Brain microvascular endothelial cell (primary cell): ENCODE data around the gene RPS15.

ENCODE experiments used
- DNase-seq: peaks from one replicate; pipeline ENCODE4 v3.0.0-alpha.2; 2020
- H3K27ac ChIP-seq: fragments of 250-450 bp; sonication (Bioruptor Pico); 2 replicates; pipeline ENCODE4 v1.5.1; 2020; ENCODE audit warnings: mild to moderate bottlenecking, moderate library complexity
- H3K27me3 ChIP-seq: fragments of 250-450 bp; sonication (Bioruptor Pico); replicated peaks from 2 replicates; pipeline ENCODE4 v1.5.1; 2020; ENCODE audit warnings: mild to moderate bottlenecking
- H3K36me3 ChIP-seq: fragments of 250-450 bp; sonication (Bioruptor Pico); replicated peaks from 2 replicates; pipeline ENCODE4 v1.5.1; 2020; ENCODE audit warnings: mild to moderate bottlenecking
- H3K4me3 ChIP-seq: 2 replicates; pipeline ENCODE4 v1.5.1; 2011; ENCODE audit warnings: low read depth, mild to moderate bottlenecking, control low read depth, low read length, moderate library complexity
- CTCF ChIP-seq: IDR thresholded peaks from 2 replicates; pipeline ENCODE4 v1.5.1; 2011; ENCODE audit warnings: low read depth, mild to moderate bottlenecking, moderate library complexity, low read length, control low read depth, inconsistent platforms; ENCODE audit errors: missing control alignments
- in situ Hi-C: cut with HindIII; loops from 2 replicates; pipeline ENCODE4 v1.10.0; 2017; ENCODE audit warnings: low sequenced_read_pairs, low pct_ligation_motif_present

The RPS15 gene

GRCh38 chr19:1468274-1468820 is 30.2 kb downstream of the RPS15 start:
- DNase-seq: no peak
- Histone ChIP-seq H3K27me3 (peaks cover 66% of the 10 kb centered on the region), H3K27ac (no peak overlapping the region)

DNA sequence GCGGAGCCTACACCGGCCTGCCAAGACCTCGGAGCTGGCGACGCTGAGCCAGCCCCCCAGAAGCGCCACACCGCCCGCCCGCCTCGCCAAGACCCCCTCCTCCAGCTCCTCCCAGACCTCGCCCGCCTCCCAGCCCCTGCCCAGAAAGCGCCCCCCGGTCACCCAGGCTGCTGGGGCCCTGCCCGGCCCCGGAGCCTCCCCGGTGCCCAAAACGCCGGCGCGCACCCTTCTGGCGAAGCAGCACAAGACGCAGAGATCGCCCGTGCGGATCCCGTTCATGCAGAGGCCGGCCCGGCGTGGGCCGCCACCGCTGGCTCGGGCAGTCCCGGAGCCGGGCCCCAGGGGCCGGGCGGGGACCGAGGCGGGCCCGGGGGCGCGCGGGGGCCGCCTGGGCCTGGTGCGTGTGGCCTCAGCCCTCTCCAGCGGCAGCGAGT is 30.6 kb downstream of the RPS15 start:
- no peak for TF ChIP-seq CTCF
- Histone ChIP-seq H3K27ac (no peak overlapping the region), H3K36me3 (no peaks in the 10 kb centered on the region), H3K27me3 (peaks cover 66% of the 10 kb centered on the region), H3K4me3 (no peak overlapping the region)
- in situ Hi-C loops: no loop called here
- no peak for DNase-seq

More at GRCh38 chr19:1468274-1468820, 30.2 kb downstream of the RPS15 start:
- in situ Hi-C loops: no loop called here
- Histone ChIP-seq H3K36me3 (no peaks in the 10 kb centered on the region), H3K4me3 (no peak overlapping the region)
- TF ChIP-seq CTCF: no peak

GRCh38 chr19:1469255-1470054 is 31.3 kb downstream of the RPS15 start:
- Histone ChIP-seq H3K27me3 (peaks cover 66% of the 10 kb centered on the region), H3K27ac (no peak overlapping the region), H3K4me3 (no peak overlapping the region), H3K36me3 (no peaks in the 10 kb centered on the region)
- TF ChIP-seq CTCF: no peak
- DNase-seq: no peak
- in situ Hi-C loops: loop anchor here (5.0 kb wide), 1 partner anchor 187 kb away; no protein-coding TSS in a partner anchor

GRCh38 chr19:1470055-1470304 is 31.8 kb downstream of the RPS15 start:
- no peak overlapping the region for H3K27ac ChIP-seq
- no peak for DNase-seq
- H3K36me3 ChIP-seq: no peaks in the 10 kb centered on the region
- peaks cover 66% of the 10 kb centered on the region for H3K27me3 ChIP-seq
- no peak for TF ChIP-seq CTCF
- no peak overlapping the region for H3K4me3 ChIP-seq
- in situ Hi-C loops: loop anchor here (5.0 kb wide), 1 partner anchor 188 kb away; no protein-coding TSS in a partner anchor

DNA sequence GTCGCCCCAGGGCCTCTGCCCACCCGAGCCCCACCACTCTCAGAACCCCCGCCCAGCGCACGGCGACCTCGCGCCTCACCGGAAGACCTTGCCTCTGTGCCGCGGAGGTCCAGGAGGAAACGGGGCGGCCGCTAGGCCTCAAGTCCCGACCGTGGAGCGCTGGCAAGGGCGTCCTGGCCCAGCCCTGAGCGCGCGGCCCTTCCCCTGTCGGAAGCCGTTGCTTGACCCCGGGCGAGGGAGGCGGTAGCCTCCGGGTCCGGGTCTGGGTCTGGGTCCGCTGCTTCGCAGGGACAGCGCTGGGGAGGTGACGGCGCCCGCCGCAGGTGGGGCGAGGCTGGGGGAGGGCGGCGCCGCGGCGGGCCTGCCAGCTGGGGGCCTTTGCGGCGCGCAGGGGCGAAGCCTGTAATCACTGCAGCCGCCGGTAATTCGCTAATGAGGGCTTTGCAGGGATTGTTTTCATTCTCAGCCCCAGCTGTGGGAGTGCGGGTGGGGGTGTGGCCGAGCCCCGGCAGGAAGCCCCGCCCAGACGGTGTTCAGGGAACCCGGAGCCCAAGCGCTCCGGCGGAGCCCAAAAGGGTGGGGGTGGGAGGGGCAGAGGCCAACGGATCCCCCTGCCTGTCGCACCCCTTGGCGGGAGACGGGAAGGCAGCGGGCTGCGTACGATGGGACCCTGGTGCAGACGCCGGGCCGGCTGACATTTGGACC is 32.3 kb downstream of the RPS15 start:
- in situ Hi-C loops: loop anchor here (5.0 kb wide), 1 partner anchor 188 kb away; no protein-coding TSS in a partner anchor
- Histone ChIP-seq H3K27me3 (peaks cover 61% of the 10 kb centered on the region), H3K27ac (no peak overlapping the region), H3K36me3 (no peaks in the 10 kb centered on the region), H3K4me3 (no peak overlapping the region)
- no peak for DNase-seq
- no peak for TF ChIP-seq CTCF
